Measurements from ENCODE around the gene F7. TPM values are rescaled to one million over a fixed set of nuclear protein-coding genes. Genes with fewer than 3 reads are reported as not detected.

The F7 gene
- polyA plus RNA-seq, 2 of the 4 experiments (the other 2 are of a cell fraction): 0.26 to 0.65 TPM

GRCh38 chr13:113167575-113167974 is 62.0 kb downstream of the F7 start:
- no peak overlapping the region for H3K27ac ChIP-seq
- ChIA-PET POLR2A (no interaction called here), CTCF (no interaction called here)
- over 99% methylated on average over 3 of the region's 3 CpGs for WGBS (ENCODE audit: missing lambda C conversion rate)
- H3K4me3 ChIP-seq: no peak overlapping the region
- H3K4me1 ChIP-seq: no peaks in the 10 kb centered on the region
- no peak overlapping the region for H3K4me2 ChIP-seq
- DNase-seq (ENCODE audit: low read depth in 1 of 2, low spot score in 1 of 2): no peak
- TF ChIP-seq KDM1A (IDR thresholded peaks at IDR 0.05; ENCODE audit: low read depth): no peak
- TF ChIP-seq RCOR1 (IDR thresholded peaks at IDR 0.05; ENCODE audit: low read depth, low read length): no peak
- TF ChIP-seq EP300 (IDR thresholded peaks at IDR 0.05): no peak
- no peak for TF ChIP-seq GATA3 (IDR thresholded peaks at IDR 0.05; ENCODE audit: borderline replicate concordance)
- no peak for TF ChIP-seq CHD2 (IDR thresholded peaks at IDR 0.05; ENCODE audit: low read length, partially characterized antibody)
- TF ChIP-seq ATOH8 (CRISPR knock-in tag; IDR thresholded peaks at IDR 0.05; ENCODE audit: low read depth): no peak
- no peak for TF ChIP-seq BHLHE40 (IDR thresholded peaks at IDR 0.05; ENCODE audit: low read depth, low read length)
- no peak for TF ChIP-seq FOXS1 (CRISPR knock-in tag; IDR thresholded peaks at IDR 0.05)
- TF ChIP-seq KDM5A (IDR thresholded peaks at IDR 0.05): no peak
- no peak for TF ChIP-seq TP53 (CRISPR knock-in tag; IDR thresholded peaks at IDR 0.05)
- TF ChIP-seq CBX2 (IDR thresholded peaks at IDR 0.05; ENCODE audit: borderline replicate concordance, low read depth): no peak
- no peak for TF ChIP-seq HEYL (CRISPR knock-in tag; IDR thresholded peaks at IDR 0.05)
- no peak for TF ChIP-seq EHMT2 (IDR thresholded peaks at IDR 0.05; ENCODE audit: low read depth)
- TF ChIP-seq FOSB (CRISPR knock-in tag; IDR thresholded peaks at IDR 0.05): no peak
- no peak for FAIRE-seq
- ATAC-seq: no peak
- no peaks in the 10 kb centered on the region for H3K9me3 ChIP-seq

GRCh38 chr13:113168211-113168610 is 62.6 kb downstream of the F7 start:
- 98% methylated on average over 7 of the region's 7 CpGs for WGBS (ENCODE audit: missing lambda C conversion rate)
- Histone ChIP-seq H3K9me3 (no peaks in the 10 kb centered on the region), H3K4me3 (no peak overlapping the region), H3K4me2 (no peak overlapping the region), H3K27ac (no peak overlapping the region), H3K4me1 (no peaks in the 10 kb centered on the region)
- no peak for TF ChIP-seq MAZ (IDR thresholded peaks at IDR 0.05; ENCODE audit: borderline replicate concordance, low read depth, low read length)
- DNase-seq (ENCODE audit: low read depth in 1 of 2, low spot score in 1 of 2) (no peak), ATAC-seq (no peak), FAIRE-seq (no peak)
- POLR2A ChIA-PET: no interaction called here
- CTCF ChIA-PET: no interaction called here

- FAIRE-seq (no peak), DNase-seq (ENCODE audit: low read depth in 1 of 2, low spot score in 1 of 2) (no peak), ATAC-seq (no peak)
- no peak for TF ChIP-seq PHF8 (IDR thresholded peaks at IDR 0.05; ENCODE audit: borderline replicate concordance, low read depth)
- no peak for TF ChIP-seq HES2 (IDR thresholded peaks at IDR 0.05)
- TF ChIP-seq FOSL2 (IDR thresholded peaks at IDR 0.05): no peak
- TF ChIP-seq FOSL2 (CRISPR knock-in tag; IDR thresholded peaks at IDR 0.05): no peak
- TF ChIP-seq CBX2 (IDR thresholded peaks at IDR 0.05; ENCODE audit: borderline replicate concordance, low read depth): no peak
- no peak for TF ChIP-seq JUN (IDR thresholded peaks at IDR 0.05)
- TF ChIP-seq EHMT2 (IDR thresholded peaks at IDR 0.05; ENCODE audit: low read depth): no peak
- TF ChIP-seq POLR2A (IDR thresholded peaks at IDR 0.05; ENCODE audit: low read length): no peak
- TF ChIP-seq RFX5 (IDR thresholded peaks at IDR 0.05): no peak
- TF ChIP-seq SMC3 (IDR thresholded peaks at IDR 0.05): no peak
- TF ChIP-seq NFE2L2 (conservative IDR thresholded peaks at IDR 0.05; ENCODE audit: low read length): no peak
- TF ChIP-seq CEBPB (IDR thresholded peaks at IDR 0.05): no peak
- no peak for TF ChIP-seq MYC (IDR thresholded peaks at IDR 0.05; ENCODE audit: borderline replicate concordance, low read length)
- TF ChIP-seq FOSB (CRISPR knock-in tag; IDR thresholded peaks at IDR 0.05): no peak
- no peak for TF ChIP-seq HOXA7 (CRISPR knock-in tag; IDR thresholded peaks at IDR 0.05)
- CTCF ChIA-PET: interaction anchor here (1.1 to 1.2 kb wide), 2 partner anchors 12 to 13 kb away, joined by 3 read pairs; no protein-coding TSS in a partner anchor
- Histone ChIP-seq H3K27ac (no peak overlapping the region), H3K9me3 (no peaks in the 10 kb centered on the region), H3K4me3 (no peak overlapping the region), H3K4me2 (no peak overlapping the region), H3K4me1 (no peaks in the 10 kb centered on the region)
- POLR2A ChIA-PET: no interaction called here
- WGBS (ENCODE audit: missing lambda C conversion rate): 90% methylated on average over 13 of the region's 13 CpGs
Measured at GRCh38 chr13:113169277-113170272, 64.0 kb downstream of the F7 start.

All from A549 (cell line).